Subcutaneous abdominal adipose tissue (tissue), 5 donors: ENCODE data around the gene RASAL1.

Source experiments
- H3K27ac ChIP-seq: one replicate; pipeline ENCODE4 v1.7.0; 2013; ENCODE audit warnings: low read depth, mild to moderate bottlenecking, inconsistent platforms, low read length, moderate library complexity
- H3K27me3 ChIP-seq, 5 donors: one replicate each; pipeline ENCODE4 v1.7.0; 2013; ENCODE audit warnings: low read length in 5 of 5, inconsistent platforms in 1 of 5; ENCODE audit not compliant: control insufficient read depth in 5 of 5, insufficient read depth in 4 of 5
- H3K36me3 ChIP-seq, 5 donors: one replicate each; pipeline ENCODE4 v1.7.0; 2013; ENCODE audit warnings: low read length in 5 of 5; ENCODE audit not compliant: control insufficient read depth in 5 of 5, insufficient read depth in 5 of 5
- H3K4me1 ChIP-seq, 5 donors: one replicate each; pipeline ENCODE4 v1.7.0; 2013; ENCODE audit warnings: low read length in 5 of 5, mild to moderate bottlenecking in 3 of 5, moderate library complexity in 1 of 5; ENCODE audit not compliant: control insufficient read depth in 5 of 5, insufficient read depth in 5 of 5
- H3K4me3 ChIP-seq, 5 donors: one replicate each; pipeline ENCODE4 v1.7.0; 2013; ENCODE audit warnings: low read length in 5 of 5, low read depth in 1 of 5
- H3K9ac ChIP-seq, 5 donors: one replicate each; pipeline ENCODE4 v1.7.0; 2013; ENCODE audit warnings: low read length in 5 of 5, mild to moderate bottlenecking in 4 of 5, moderate library complexity in 3 of 5
- H3K9me3 ChIP-seq, 5 donors: one replicate each; pipeline ENCODE4 v1.7.0; 2013; ENCODE audit warnings: low read length in 5 of 5; ENCODE audit not compliant: control insufficient read depth in 5 of 5
- donor health status: healthy.
- donor health status: healthy.
- donor health status: healthy.
- donor health status: healthy.
- donor health status: healthy.

Gene RASAL1

DNA sequence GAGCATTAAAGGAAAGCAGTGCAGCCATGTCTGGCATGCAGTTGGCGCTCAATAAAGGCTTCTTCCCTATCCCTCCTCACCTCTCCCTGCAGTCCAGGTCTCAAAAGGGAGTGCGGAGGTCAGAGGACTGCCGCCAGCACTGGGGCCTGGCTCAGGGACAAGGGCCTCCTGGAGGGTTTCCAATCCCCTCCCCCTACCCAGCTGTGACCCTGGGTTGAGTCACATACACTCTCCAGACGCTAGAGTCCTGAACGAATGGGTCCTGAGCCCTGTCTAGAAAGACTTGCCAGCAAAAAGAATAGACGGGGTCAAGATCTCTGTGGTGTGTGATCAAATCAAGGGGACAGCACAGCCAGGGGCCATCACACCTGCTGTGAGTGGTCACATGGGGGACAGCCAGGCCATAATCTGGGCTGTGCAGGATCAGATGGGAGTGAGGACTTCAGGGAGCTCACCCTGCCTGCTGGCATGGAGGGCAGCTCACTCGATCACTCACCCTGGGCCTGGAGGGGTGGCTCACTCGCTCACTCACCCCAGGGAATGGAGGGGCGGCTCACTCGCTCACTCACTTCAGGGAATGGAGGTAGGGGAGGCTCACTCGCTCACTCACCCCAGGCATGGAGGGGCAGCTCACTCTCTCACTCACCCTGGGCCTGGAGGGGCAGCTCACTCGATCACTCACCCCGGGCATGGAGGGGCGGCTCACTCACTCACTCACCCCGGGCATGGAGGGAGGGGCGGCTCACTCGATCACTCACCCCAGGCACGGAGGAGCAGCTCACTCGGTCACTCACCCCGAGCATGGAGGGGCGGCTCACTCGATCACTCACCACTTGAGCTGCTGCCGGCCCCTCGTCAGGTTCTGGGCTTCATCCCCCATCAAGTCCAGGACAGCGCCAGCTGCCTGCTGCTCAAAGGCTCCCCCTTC, 26.8 kb upstream of the RASAL1 start:
- Histone ChIP-seq H3K9me3 (no peaks in the 10 kb centered on the region), H3K27ac (no peak overlapping the region), H3K27me3 (no peaks in the 10 kb centered on the region), H3K4me1 (peaks cover 0 to 11% (median 9%) of the 10 kb centered on the region in 5 donors), H3K36me3 (peaks cover 3 to 97% (median 88%) of the 10 kb centered on the region in 5 donors), H3K9ac (no peak overlapping the region), H3K4me3 (no peak overlapping the region)

DNA sequence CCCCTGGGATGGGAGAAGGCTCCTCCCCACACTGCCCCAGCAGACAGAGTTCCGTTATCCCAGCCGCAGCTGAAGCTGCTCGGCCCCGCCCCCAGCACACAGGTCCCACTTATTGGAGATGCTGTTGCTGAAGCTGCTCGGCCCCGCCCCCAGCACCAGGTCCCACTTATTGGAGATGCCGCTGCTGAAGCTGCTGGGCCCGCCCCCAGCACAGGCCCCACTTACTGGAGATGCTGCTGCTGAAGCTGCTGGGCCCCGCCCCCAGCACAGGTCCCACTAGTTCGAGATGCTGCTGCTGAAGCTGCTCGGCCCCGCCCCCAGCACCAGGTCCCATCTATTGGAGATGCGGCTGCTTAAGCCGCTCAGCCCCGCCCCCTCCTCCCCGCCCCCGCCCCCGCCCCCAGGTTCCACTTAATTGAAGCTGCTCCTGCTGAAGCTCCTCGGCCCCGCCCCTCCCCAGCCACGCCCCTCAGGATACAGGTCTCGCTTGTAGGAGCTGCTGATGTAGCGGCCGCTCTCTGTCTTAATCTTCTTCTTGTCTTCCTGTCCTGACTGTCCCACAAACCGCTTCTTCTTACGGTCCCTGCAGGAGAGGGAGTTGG, 26.0 kb upstream of the RASAL1 start:
- Histone ChIP-seq H3K36me3 (peaks cover 0 to 90% (median 81%) of the 10 kb centered on the region in 5 donors), H3K9me3 (no peaks in the 10 kb centered on the region), H3K4me1 (peaks cover 0 to 11% (median 9%) of the 10 kb centered on the region in 5 donors), H3K27ac (no peak overlapping the region), H3K27me3 (no peaks in the 10 kb centered on the region), H3K4me3 (no peak overlapping the region), H3K9ac (no peak overlapping the region)

DNA sequence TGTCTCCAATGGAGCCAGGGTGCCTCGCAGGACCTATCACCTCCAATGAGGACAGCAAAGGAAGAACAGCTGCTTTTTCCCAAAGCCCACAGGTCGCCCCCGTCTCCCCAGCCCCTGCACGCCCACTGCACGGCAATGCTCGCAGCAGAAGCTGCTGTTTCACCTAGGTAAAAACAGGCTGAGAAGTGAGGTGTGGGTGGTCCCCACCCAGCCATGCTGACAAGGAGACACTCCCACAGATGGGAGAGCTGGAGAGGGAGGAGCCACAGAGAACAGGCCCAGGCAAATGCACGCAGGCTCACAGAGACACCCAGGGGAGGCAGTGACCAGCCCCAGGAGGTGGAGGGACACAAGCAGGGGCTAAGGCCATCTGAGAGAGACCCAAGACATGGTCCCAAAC, 24.4 kb upstream of the RASAL1 start:
- H3K9ac ChIP-seq, result no peak overlapping the region
- H3K4me3 ChIP-seq, result no peak overlapping the region
- peaks cover 6 to 9% (median 7%) of the 10 kb centered on the region in 5 donors for H3K27me3 ChIP-seq
- peaks cover 0 to 11% (median 9%) of the 10 kb centered on the region in 5 donors for H3K4me1 ChIP-seq
- H3K9me3 ChIP-seq, result no peaks in the 10 kb centered on the region
- no peak overlapping the region for H3K27ac ChIP-seq
- peaks cover 0 to 74% (median 66%) of the 10 kb centered on the region in 5 donors for H3K36me3 ChIP-seq

DNA sequence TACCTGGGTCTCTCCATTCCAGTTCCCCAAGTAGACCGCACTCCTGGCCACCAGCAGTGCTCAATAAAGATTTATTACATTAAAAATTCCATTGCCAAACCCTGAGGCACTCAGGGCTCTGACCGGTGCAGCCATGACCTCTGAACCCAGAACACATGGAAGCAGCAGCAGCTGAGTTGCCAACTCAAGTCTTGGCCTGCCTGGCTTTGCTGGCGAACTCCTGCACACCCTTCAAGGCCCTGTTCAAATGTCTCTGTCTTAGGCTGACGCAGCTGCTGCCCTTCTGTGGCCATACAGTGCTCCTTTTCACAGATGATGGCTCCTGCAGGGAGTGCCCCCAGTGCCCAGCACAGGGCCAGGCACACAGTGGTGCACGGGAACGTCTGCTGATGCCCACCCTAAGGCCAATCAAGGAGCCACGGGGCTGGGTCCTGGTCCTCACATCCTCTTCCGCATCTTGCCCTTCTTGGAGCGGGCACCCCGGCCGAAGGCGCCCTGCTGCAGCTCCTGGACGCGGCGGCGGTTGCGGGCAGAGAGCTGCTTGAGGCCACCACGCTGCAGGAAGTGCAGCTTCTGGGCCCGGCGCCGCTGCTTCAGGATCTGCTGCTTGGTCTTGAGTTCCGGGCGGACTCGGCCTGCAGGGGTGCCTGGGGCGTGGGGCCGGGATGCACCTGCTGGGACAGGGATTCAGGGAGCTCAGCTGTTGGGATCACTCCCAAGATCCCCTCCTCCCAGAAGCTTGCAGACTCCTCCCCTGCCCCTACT, 23.1 kb upstream of the RASAL1 start:
- H3K36me3 ChIP-seq, result peaks cover 0 to 62% (median 57%) of the 10 kb centered on the region in 5 donors
- peaks cover 7 to 14% (median 12%) of the 10 kb centered on the region in 5 donors for H3K27me3 ChIP-seq
- H3K27ac ChIP-seq, result no peak overlapping the region
- H3K4me1 ChIP-seq, result peaks cover 0 to 22% (median 17%) of the 10 kb centered on the region in 5 donors
- H3K9me3 ChIP-seq, result no peaks in the 10 kb centered on the region
- H3K9ac ChIP-seq, result no peak overlapping the region
- no peak overlapping the region for H3K4me3 ChIP-seq

DNA sequence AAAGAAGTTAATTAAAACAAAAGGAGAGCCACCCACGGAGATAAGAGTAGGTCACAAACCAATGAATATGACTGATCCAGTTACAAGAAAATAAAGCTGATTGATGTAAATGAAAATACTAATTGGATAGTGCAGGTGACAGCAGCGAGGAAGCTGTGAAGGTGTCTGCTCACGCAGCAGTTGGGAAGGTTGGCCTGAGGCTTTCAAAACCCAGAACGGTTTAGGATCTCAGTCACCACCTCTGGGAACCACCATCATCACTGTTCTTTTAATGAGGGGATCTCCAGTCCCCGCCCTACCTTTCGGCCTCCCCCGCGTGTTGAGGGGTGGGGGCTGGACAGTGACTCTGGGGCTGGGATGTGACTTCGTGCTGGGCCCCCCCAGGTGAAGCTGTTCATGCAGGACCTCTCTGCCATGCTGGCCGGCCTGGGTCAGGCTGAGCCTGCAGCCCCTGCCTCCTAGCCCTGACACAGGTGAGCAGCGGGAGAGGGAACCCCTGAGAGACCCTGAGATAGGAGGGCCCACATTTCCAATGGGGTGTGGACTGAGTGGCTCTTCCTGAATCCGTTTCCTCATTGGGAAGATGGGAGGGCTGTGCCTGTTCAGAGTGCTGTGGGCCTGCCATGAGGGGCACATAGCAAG, 21.8 kb upstream of the RASAL1 start:
- no peak overlapping the region for H3K4me3 ChIP-seq
- H3K27me3 ChIP-seq, result peaks cover 7 to 20% (median 16%) of the 10 kb centered on the region in 5 donors
- no peak overlapping the region for H3K27ac ChIP-seq
- peaks cover 0 to 49% (median 46%) of the 10 kb centered on the region in 5 donors for H3K36me3 ChIP-seq
- H3K9ac ChIP-seq, result no peak overlapping the region
- H3K9me3 ChIP-seq, result no peaks in the 10 kb centered on the region
- H3K4me1 ChIP-seq, result peaks cover 0 to 30% (median 24%) of the 10 kb centered on the region in 5 donors

DNA sequence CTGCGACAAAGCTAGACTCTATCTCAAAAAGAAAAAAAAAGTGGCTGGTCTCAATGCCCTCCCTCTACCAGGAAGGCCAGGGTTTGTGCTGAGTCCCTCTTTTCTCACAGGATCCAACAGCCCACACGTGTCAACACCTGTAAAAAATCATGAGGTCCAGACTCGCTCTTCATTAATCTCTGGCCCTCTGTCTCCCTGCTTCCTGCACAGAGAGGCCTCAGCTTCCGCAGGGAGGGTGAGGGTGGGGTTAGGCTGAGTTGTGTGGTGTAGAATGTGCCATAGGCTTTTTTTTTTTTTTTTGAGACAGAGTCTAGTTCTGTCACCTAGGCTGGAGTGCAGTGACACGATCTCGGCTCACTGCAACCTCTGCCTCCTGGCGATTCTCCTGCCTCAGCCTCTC, 20.1 kb upstream of the RASAL1 start:
- Histone ChIP-seq H3K4me3 (no peak overlapping the region), H3K9me3 (no peaks in the 10 kb centered on the region), H3K36me3 (peaks cover 0 to 35% (median 32%) of the 10 kb centered on the region in 5 donors), H3K27ac (no peak overlapping the region), H3K9ac (no peak overlapping the region), H3K4me1 (peaks cover 0 to 23% (median 18%) of the 10 kb centered on the region in 5 donors), H3K27me3 (peaks cover 7 to 27% (median 25%) of the 10 kb centered on the region in 5 donors)

DNA sequence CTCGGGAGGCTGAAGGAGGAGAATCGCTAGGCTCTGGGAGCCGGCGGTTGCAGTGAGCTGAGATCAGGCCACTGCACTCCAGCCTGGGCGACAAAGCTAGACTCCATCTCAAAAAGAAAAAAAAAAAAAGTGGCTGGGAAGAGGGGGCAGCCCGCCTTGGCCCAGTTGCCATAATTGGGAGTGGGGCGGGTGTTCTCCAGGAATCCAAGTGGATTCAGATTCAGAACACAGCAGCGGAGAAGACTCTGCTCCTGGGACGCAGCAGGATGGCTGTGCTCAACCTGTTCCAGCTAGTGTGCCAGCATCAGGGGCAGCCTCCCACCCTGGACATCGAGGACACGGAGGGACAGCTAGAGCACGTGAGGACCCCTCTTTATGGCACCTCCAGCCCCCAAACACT, 19.5 kb upstream of the RASAL1 start:
- Histone ChIP-seq H3K27ac (no peak overlapping the region), H3K9ac (no peak overlapping the region), H3K4me3 (no peak overlapping the region), H3K36me3 (peaks cover 0 to 29% (median 26%) of the 10 kb centered on the region in 5 donors), H3K27me3 (peaks cover 7 to 30% (median 27%) of the 10 kb centered on the region in 5 donors), H3K4me1 (peaks cover 0 to 25% (median 18%) of the 10 kb centered on the region in 5 donors), H3K9me3 (no peaks in the 10 kb centered on the region)

DNA sequence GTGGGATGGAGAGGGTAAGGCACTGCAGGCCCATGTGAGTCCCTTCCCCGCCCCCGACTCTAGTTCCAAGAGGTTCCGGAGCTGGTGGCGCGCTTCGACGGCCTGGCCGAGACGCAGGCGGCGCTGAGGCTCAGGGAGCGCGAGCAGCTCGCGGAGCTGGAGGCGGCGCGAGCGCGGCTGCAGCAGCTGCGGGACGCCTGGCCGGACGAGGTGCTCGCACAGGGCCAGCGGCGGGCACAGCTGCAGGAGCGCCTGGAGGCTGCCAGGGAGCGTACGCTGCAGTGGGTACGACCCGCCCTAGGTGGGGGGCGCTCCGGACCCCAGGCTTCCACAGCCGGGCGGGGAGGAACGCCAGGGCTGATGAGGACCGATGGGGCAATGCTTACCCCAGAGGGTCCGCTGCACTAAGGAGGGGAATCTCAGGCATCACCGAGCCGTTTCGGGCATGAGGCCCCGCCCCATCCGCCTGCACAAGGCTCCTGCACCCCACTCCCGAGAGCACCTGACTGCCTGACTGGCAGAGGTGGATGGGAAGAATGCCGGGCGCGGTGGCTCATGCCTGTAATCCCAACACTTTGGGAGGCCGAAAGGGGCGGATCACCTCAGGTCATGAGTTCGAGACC, 18.9 kb upstream of the RASAL1 start:
- Histone ChIP-seq H3K27me3 (peaks cover 7 to 32% (median 27%) of the 10 kb centered on the region in 5 donors), H3K27ac (no peak overlapping the region), H3K4me1 (peaks cover 0 to 31% (median 21%) of the 10 kb centered on the region in 5 donors), H3K36me3 (peaks cover 0 to 23% (median 20%) of the 10 kb centered on the region in 5 donors), H3K9me3 (no peaks in the 10 kb centered on the region), H3K4me3 (peak overlapping the region in 2 of 5 donors; percentile 26 to 29), H3K9ac (no peak overlapping the region)
